Tibial artery (tissue), 4 donors: ENCODE results near the gene PLEKHA5.

ENCODE experiments used
- DNase-seq, 2 donors: peaks; one replicate each; pipeline ENCODE4 v3.0.0-alpha.2; 2019
- H3K27ac ChIP-seq, 2 donors: fragments of 200-600 bp; sonication (generic) in 1 of 2; 1 replicate in 1 of 2; 2 replicates in 1 of 2; pipeline ENCODE4 v1.5.1; 2018 to 2019; ENCODE audit warnings: mild to moderate bottlenecking in 1 of 2
- H3K27me3 ChIP-seq, 2 donors: fragments of 200-600 bp; sonication (generic) in 1 of 2; one replicate each; pipeline versions ENCODE4 v1.5.1 to v1.6.0; 2016 to 2019
- H3K36me3 ChIP-seq, 3 donors: fragments of 200-600 bp; sonication (generic) in 2 of 3; one replicate each; pipeline ENCODE4 v1.5.1; 2016 to 2019; ENCODE audit warnings: mild to moderate bottlenecking in 2 of 3
- H3K4me1 ChIP-seq, 4 donors: fragments of 200-600 bp; sonication (generic) in 2 of 4; 1 replicate in 3 of 4; 2 replicates in 1 of 4; pipeline ENCODE4 v1.5.1; 2016 to 2019
- H3K4me3 ChIP-seq, 2 donors: fragments of 200-600 bp; sonication (generic) in 1 of 2; 1 replicate in 1 of 2; 2 replicates in 1 of 2; pipeline ENCODE4 v1.5.1; 2018 to 2019; ENCODE audit warnings: mild to moderate bottlenecking in 2 of 2
- H3K9me3 ChIP-seq, 3 donors: fragments of 200-600 bp; sonication (generic) in 1 of 3; one replicate each; pipeline ENCODE4 v1.5.1; 2016 to 2019
- CTCF ChIP-seq, 2 experiments: fragments of 200-600 bp in 1 of 2; fragments of 450-650 bp in 1 of 2; IDR thresholded peaks; one replicate each; pipeline ENCODE4 v1.5.1; 2017 to 2019; ENCODE audit warnings: antibody characterized with exemption in 2 of 2, mild to moderate bottlenecking in 1 of 2, moderate library complexity in 1 of 2
- intact Hi-C: fragments of 100-400 bp; cut with DNase I; formaldehyde crosslinking; loops from one replicate; pipeline ENCODE4 v1.15.0; 2023; ENCODE audit warnings: low total_unique reads

PLEKHA5 gene

GRCh38 chr12:19107750-19108149, 21.8 kb upstream of the PLEKHA5 start:
- intact Hi-C loops: no loop called here
- Histone ChIP-seq H3K27ac (no peak overlapping the region), H3K4me1 (no peaks in the 10 kb centered on the region), H3K4me3 (no peak overlapping the region), H3K36me3 (no peaks in the 10 kb centered on the region), H3K27me3 (no peaks in the 10 kb centered on the region), H3K9me3 (no peaks in the 10 kb centered on the region)
- TF ChIP-seq CTCF (IDR thresholded peaks at IDR 0.05): no peak
- no peak for DNase-seq

DNA sequence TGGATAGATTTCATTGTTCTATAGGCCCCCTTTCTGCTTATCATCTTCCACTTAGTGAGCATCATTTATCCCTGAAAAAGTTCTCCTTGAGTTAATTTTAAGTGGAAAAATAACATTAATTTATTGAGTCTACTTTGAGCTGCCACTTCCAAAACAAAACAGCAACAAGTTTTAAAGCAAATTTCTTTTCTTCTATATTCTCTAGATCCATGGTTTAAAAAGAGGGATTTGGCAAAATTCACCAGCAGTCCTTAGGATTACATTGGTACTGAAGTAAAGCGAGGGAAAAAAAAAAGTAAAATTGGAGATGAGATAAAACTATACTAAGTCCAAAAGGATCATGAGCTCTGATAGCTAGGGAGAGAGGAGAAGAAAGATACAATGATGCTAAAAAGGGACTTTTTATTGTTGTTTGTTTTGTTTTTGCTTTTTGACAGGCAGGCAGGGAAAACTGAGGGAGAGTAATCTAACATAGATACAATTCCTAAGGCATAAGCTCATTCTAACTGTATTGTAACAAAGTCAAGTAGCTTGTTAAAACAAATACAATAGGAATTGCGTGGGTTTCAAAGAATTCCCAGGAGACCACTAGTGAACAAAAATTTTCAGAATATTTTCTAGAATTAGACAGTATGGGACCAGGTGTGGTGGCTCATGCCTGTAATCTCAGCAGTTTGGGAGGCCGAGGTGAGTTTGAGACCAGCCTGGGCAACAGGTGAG, 19.2 kb upstream of the PLEKHA5 start:
- no peak overlapping the region for H3K27ac ChIP-seq
- H3K9me3 ChIP-seq: no peaks in the 10 kb centered on the region
- no peak overlapping the region for H3K4me3 ChIP-seq
- no peaks in the 10 kb centered on the region for H3K4me1 ChIP-seq
- H3K27me3 ChIP-seq: no peaks in the 10 kb centered on the region
- no peak for DNase-seq
- no peak for TF ChIP-seq CTCF (IDR thresholded peaks at IDR 0.05)
- intact Hi-C loops: no loop called here
- no peaks in the 10 kb centered on the region for H3K36me3 ChIP-seq

DNA sequence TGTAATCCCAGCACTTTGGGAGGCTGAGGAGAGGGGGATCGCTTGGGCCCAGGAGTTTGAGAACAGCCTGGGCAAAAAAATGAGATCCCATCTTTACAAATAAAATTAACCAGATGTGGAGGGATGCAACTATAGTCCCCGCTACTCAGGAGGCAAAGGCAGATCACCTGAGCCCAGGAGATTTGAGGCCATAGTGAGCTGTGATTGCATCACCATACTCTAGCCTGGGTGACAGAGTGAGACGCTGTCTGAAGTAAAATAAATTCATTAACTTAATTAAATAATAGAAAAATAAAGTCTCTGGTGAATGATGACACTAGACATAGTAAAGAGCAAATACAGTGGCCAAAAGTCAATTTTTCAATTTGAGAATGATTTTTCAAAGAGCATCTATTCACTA, 16.1 kb upstream of the PLEKHA5 start:
- Histone ChIP-seq H3K4me3 (no peak overlapping the region), H3K9me3 (no peaks in the 10 kb centered on the region), H3K36me3 (no peaks in the 10 kb centered on the region), H3K27me3 (no peaks in the 10 kb centered on the region), H3K27ac (no peak overlapping the region), H3K4me1 (no peaks in the 10 kb centered on the region)
- DNase-seq: no peak
- no peak for TF ChIP-seq CTCF (IDR thresholded peaks at IDR 0.05)
- intact Hi-C loops: no loop called here

DNA sequence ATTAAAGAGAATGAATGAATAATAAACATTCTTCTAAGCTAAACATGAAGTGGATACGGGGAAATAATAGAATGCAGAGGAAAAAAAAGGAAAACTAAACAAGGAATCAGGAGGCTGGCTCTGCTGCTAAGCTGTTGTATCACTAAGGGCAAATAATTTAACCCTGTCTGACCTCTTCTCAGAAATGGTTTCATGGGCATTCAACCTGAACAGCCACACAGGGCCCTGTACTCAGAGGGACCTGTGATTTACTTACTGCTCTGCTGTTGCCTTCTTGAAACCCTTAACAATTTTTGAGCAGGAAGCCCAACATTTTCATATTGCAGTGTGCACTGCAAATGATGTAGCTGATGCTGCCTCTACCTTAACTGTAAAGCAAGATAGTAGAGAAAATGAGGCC, 14.2 kb upstream of the PLEKHA5 start:
- no peak for TF ChIP-seq CTCF (IDR thresholded peaks at IDR 0.05)
- Histone ChIP-seq H3K36me3 (no peaks in the 10 kb centered on the region), H3K4me3 (no peak overlapping the region), H3K4me1 (no peaks in the 10 kb centered on the region), H3K27me3 (no peaks in the 10 kb centered on the region), H3K9me3 (no peaks in the 10 kb centered on the region), H3K27ac (no peak overlapping the region)
- intact Hi-C loops: no loop called here
- no peak for DNase-seq

DNA sequence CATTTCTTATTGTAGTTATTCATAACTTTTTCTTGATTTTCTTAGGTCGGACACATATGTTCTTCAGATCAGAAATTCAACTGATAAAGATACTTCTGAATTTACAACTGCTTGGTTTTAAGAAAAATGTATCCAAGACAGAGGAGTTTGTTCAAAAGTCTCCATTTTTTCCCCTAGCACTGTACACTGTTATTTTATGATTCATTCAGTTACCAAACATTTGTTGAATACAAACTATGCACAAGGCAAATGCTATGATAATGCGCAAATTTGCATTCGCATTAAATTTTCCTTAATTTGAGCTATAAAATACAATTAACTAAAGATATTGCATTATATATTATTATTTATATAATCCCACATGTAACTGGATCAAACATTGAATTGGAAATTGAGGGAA, 10.1 kb upstream of the PLEKHA5 start:
- H3K36me3 ChIP-seq: no peaks in the 10 kb centered on the region
- H3K4me3 ChIP-seq: no peak overlapping the region
- no peak for TF ChIP-seq CTCF (IDR thresholded peaks at IDR 0.05)
- no peaks in the 10 kb centered on the region for H3K27me3 ChIP-seq
- H3K4me1 ChIP-seq: no peaks in the 10 kb centered on the region
- no peak overlapping the region for H3K27ac ChIP-seq
- H3K9me3 ChIP-seq: no peaks in the 10 kb centered on the region
- intact Hi-C loops: no loop called here
- no peak for DNase-seq

- intact Hi-C loops: no loop called here
- H3K27me3 ChIP-seq: no peaks in the 10 kb centered on the region
- TF ChIP-seq CTCF (IDR thresholded peaks at IDR 0.05): no peak
These were observed 8.7 kb upstream of the PLEKHA5 start for GRCh38 chr12:19120795-19121194.

More at GRCh38 chr12:19120795-19121194, 8.7 kb upstream of the PLEKHA5 start:
- Histone ChIP-seq H3K27ac (no peak overlapping the region), H3K9me3 (no peaks in the 10 kb centered on the region), H3K36me3 (no peaks in the 10 kb centered on the region), H3K4me3 (no peak overlapping the region), H3K4me1 (no peaks in the 10 kb centered on the region)
- DNase-seq: no peak
